SK-N-SH treated with all-trans-retinoic acid at 6 μM for 48 hours (cell line): ENCODE data around the gene CHN1.

Source experiments
- ATAC-seq: fragments of 200-7000 bp; cut with Tn5 transposase; 3 replicates; pipeline ENCODE4 v1.9.1; 2020; ENCODE audit warnings: mild to moderate bottlenecking, moderate library complexity
- ARNTL ChIP-seq: fragments of 450-650 bp; formaldehyde crosslinking; IDR thresholded peaks from 2 replicates; pipeline ENCODE4 v1.5.0; 2020; ENCODE audit warnings: low read depth, mild to moderate bottlenecking, moderate library complexity, borderline replicate concordance
- BACH2 ChIP-seq: fragments of 250-450 bp; sonication (Bioruptor Pico); IDR thresholded peaks from 2 replicates; pipeline ENCODE4 v1.9.0; 2021; ENCODE audit warnings: mild to moderate bottlenecking, borderline replicate concordance
- CREB5 ChIP-seq: fragments of 250-450 bp; sonication (Bioruptor Pico); IDR thresholded peaks from 2 replicates; pipeline ENCODE4 v1.5.1; 2020; ENCODE audit warnings: low read depth, mild to moderate bottlenecking, moderate library complexity
- CSDC2 ChIP-seq: fragments of 250-450 bp; sonication (Bioruptor Pico); IDR thresholded peaks from 2 replicates; pipeline ENCODE4 v1.5.0; 2020; ENCODE audit warnings: mild to moderate bottlenecking, moderate library complexity
- ESRRG ChIP-seq: fragments of 250-450 bp; sonication (Bioruptor Pico); IDR thresholded peaks from 2 replicates; pipeline ENCODE4 v1.6.1; 2021; ENCODE audit warnings: mild to moderate bottlenecking
- GLIS3 ChIP-seq: fragments of 250-450 bp; sonication (Bioruptor Pico); IDR thresholded peaks from 2 replicates; pipeline ENCODE4 v1.5.0; 2020; ENCODE audit warnings: mild to moderate bottlenecking, moderate library complexity
- ISL1 ChIP-seq: fragments of 250-450 bp; sonication (Bioruptor Pico); IDR thresholded peaks from 2 replicates; pipeline ENCODE4 v2.1.2; 2022; ENCODE audit warnings: mild to moderate bottlenecking, moderate library complexity
- PPARA ChIP-seq: fragments of 250-450 bp; sonication (Bioruptor Pico); IDR thresholded peaks from 2 replicates; pipeline ENCODE4 v1.5.0; 2020; ENCODE audit warnings: mild to moderate bottlenecking, borderline replicate concordance
- SNAI2 ChIP-seq: fragments of 250-450 bp; sonication (Bioruptor Pico); IDR thresholded peaks from 2 replicates; pipeline ENCODE4 v1.5.0; 2020; ENCODE audit warnings: mild to moderate bottlenecking, moderate library complexity
- TCF4 ChIP-seq: fragments of 250-450 bp; sonication (Bioruptor Pico); IDR thresholded peaks from 2 replicates; pipeline ENCODE4 v1.8.0; 2021; ENCODE audit warnings: mild to moderate bottlenecking, moderate library complexity, borderline replicate concordance
- TOX ChIP-seq: fragments of 250-450 bp; sonication (Bioruptor Pico); IDR thresholded peaks from 2 replicates; pipeline ENCODE4 v1.8.0; 2021; ENCODE audit warnings: mild to moderate bottlenecking, moderate library complexity, borderline replicate concordance
- TSHZ2 ChIP-seq: fragments of 250-450 bp; sonication (Bioruptor Pico); IDR thresholded peaks from 2 replicates; pipeline ENCODE4 v1.5.0; 2020; ENCODE audit warnings: mild to moderate bottlenecking, moderate library complexity
- ZFP3 ChIP-seq: fragments of 250-450 bp; sonication (Bioruptor Pico); IDR thresholded peaks from 2 replicates; pipeline ENCODE4 v1.5.0; 2020; ENCODE audit warnings: mild to moderate bottlenecking, moderate library complexity
- ZFP30 ChIP-seq: fragments of 450-650 bp; formaldehyde crosslinking; IDR thresholded peaks from 2 replicates; pipeline ENCODE4 v1.5.0; 2022; ENCODE audit warnings: mild to moderate bottlenecking, moderate library complexity
- ZNF565 ChIP-seq: fragments of 450-650 bp; formaldehyde crosslinking; conservative IDR thresholded peaks from 2 replicates; pipeline ENCODE4 v1.5.0; 2020; ENCODE audit warnings: low read depth, mild to moderate bottlenecking, moderate library complexity
- ZNF70 ChIP-seq: fragments of 450-650 bp; formaldehyde crosslinking; IDR thresholded peaks from 2 replicates; pipeline ENCODE4 v1.5.0; 2020; ENCODE audit warnings: mild to moderate bottlenecking, moderate library complexity
- ZNF8 ChIP-seq: fragments of 450-650 bp; formaldehyde crosslinking; IDR thresholded peaks from 2 replicates; pipeline ENCODE4 v1.5.0; 2020; ENCODE audit warnings: mild to moderate bottlenecking, moderate library complexity
- TF ChIP-seq, protein P1 (sequence below): fragments of 250-450 bp; sonication (Bioruptor Pico); IDR thresholded peaks from 2 replicates; pipeline ENCODE4 v1.5.1; 2021; ENCODE audit warnings: mild to moderate bottlenecking, moderate library complexity
- TF ChIP-seq, protein P2 (sequence below): fragments of 250-450 bp; sonication (Bioruptor Pico); IDR thresholded peaks from 2 replicates; pipeline ENCODE4 v1.8.0; 2020; ENCODE audit warnings: mild to moderate bottlenecking, moderate library complexity, borderline replicate concordance

CHN1 gene

DNA sequence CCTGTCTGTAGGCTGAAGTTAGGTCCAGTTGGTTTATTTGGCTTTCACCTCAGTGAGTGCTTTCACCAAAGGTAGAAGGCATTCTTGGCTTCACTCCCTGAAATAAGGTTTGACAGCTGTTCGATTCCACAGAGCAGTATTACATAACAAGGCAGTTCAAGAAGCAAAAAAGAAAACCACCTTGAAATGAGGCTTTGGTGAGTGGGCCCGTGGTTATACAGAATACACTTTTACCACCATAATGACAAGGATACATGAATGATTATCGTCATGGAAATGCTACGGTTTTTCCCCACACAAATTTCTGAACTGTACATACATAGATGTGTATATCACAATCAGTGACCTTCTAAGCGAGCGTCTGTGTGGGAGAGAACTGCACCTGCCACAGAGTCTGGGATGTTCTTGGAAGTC is 160.9 kb downstream of the CHN1 start:
- no peak for ATAC-seq
- TF ChIP-seq, protein P1, sequence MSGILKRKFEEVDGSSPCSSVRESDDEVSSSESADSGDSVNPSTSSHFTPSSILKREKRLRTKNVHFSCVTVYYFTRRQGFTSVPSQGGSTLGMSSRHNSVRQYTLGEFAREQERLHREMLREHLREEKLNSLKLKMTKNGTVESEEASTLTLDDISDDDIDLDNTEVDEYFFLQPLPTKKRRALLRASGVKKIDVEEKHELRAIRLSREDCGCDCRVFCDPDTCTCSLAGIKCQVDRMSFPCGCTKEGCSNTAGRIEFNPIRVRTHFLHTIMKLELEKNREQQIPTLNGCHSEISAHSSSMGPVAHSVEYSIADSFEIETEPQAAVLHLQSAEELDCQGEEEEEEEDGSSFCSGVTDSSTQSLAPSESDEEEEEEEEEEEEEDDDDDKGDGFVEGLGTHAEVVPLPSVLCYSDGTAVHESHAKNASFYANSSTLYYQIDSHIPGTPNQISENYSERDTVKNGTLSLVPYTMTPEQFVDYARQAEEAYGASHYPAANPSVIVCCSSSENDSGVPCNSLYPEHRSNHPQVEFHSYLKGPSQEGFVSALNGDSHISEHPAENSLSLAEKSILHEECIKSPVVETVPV (CRISPR knock-in tag) = no peak
- TF ChIP-seq TSHZ2 = no peak
- TF ChIP-seq ZNF8 (CRISPR knock-in tag) = no peak
- TF ChIP-seq TCF4 (CRISPR knock-in tag) = no peak
- no peak for TF ChIP-seq SNAI2 (CRISPR knock-in tag)
- TF ChIP-seq GLIS3 (CRISPR knock-in tag) = no peak
- TF ChIP-seq, protein P2, sequence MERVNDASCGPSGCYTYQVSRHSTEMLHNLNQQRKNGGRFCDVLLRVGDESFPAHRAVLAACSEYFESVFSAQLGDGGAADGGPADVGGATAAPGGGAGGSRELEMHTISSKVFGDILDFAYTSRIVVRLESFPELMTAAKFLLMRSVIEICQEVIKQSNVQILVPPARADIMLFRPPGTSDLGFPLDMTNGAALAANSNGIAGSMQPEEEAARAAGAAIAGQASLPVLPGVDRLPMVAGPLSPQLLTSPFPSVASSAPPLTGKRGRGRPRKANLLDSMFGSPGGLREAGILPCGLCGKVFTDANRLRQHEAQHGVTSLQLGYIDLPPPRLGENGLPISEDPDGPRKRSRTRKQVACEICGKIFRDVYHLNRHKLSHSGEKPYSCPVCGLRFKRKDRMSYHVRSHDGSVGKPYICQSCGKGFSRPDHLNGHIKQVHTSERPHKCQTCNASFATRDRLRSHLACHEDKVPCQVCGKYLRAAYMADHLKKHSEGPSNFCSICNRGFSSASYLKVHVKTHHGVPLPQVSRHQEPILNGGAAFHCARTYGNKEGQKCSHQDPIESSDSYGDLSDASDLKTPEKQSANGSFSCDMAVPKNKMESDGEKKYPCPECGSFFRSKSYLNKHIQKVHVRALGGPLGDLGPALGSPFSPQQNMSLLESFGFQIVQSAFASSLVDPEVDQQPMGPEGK = no peak
- TF ChIP-seq ZNF565 (CRISPR knock-in tag) = no peak
- TF ChIP-seq ESRRG (CRISPR knock-in tag) = no peak
- TF ChIP-seq ZNF70 (CRISPR knock-in tag) = no peak
- no peak for TF ChIP-seq CREB5 (CRISPR knock-in tag)
- TF ChIP-seq PPARA (CRISPR knock-in tag) = no peak
- no peak for TF ChIP-seq ISL1 (CRISPR knock-in tag)
- TF ChIP-seq CSDC2 (CRISPR knock-in tag) = no peak
- no peak for TF ChIP-seq ZFP30
- TF ChIP-seq, all 23 proteins: peak for 0

GRCh38 chr2:174842496-174842895 is 162.7 kb downstream of the CHN1 start:
- TF ChIP-seq TOX (CRISPR knock-in tag) (no peak), SNAI2 (CRISPR knock-in tag) (no peak), ISL1 (CRISPR knock-in tag) (no peak), BACH2 (CRISPR knock-in tag) (no peak), GLIS3 (CRISPR knock-in tag) (no peak), ARNTL (no peak), ZFP3 (no peak), TCF4 (CRISPR knock-in tag) (no peak), ZFP30 (no peak), TSHZ2 (no peak), ESRRG (CRISPR knock-in tag) (no peak), CREB5 (CRISPR knock-in tag) (no peak)
- TF ChIP-seq, protein P2 = no peak
- no peak for ATAC-seq
